ENCODE data around the gene LSAMP. TPM values are rescaled to one million over a fixed set of nuclear protein-coding genes. Genes with fewer than 3 reads are reported as not detected.

LSAMP gene
- polyA plus RNA-seq, 2 of the 4 experiments (the other 2 are of a cell fraction) = 0.12 to 0.53 TPM

GRCh38 chr3:115961380-115961779, 483.9 kb downstream of the LSAMP start:
- no peaks in the 10 kb centered on the region for H3K4me1 ChIP-seq
- H3K4me3 ChIP-seq = no peak overlapping the region
- WGBS (ENCODE audit: missing lambda C conversion rate) = 30% methylated on average over 4 of the region's 4 CpGs
- TF ChIP-seq CHD4 (IDR thresholded peaks at IDR 0.05; ENCODE audit: borderline replicate concordance) = no peak
- no peak for TF ChIP-seq REST (IDR thresholded peaks at IDR 0.05)
- TF ChIP-seq TFCP2L1 (CRISPR knock-in tag; IDR thresholded peaks at IDR 0.05) = no peak
- TF ChIP-seq HES2 (IDR thresholded peaks at IDR 0.05) = no peak
- TF ChIP-seq BHLHE40 (IDR thresholded peaks at IDR 0.05; ENCODE audit: low read depth, low read length) = no peak
- TF ChIP-seq PHF8 (IDR thresholded peaks at IDR 0.05; ENCODE audit: borderline replicate concordance, low read depth) = no peak
- TF ChIP-seq RNF2 (IDR thresholded peaks at IDR 0.05; ENCODE audit: borderline replicate concordance, low read depth) = no peak
- no peak for TF ChIP-seq ZFP36 (IDR thresholded peaks at IDR 0.05; ENCODE audit: borderline replicate concordance, partially characterized antibody)
- no peak overlapping the region for H3K4me2 ChIP-seq
- no peaks in the 10 kb centered on the region for H3K9me3 ChIP-seq
- ATAC-seq (no peak), DNase-seq (ENCODE audit: low read depth in 1 of 2, low spot score in 1 of 2) (no peak), FAIRE-seq (no peak)
- CTCF ChIA-PET = interaction anchor here (1.3 kb wide), 1 partner anchor 8 kb away, joined by 3 read pairs; no protein-coding TSS in a partner anchor
- POLR2A ChIA-PET = no interaction called here
- no peak overlapping the region for H3K27ac ChIP-seq

DNA sequence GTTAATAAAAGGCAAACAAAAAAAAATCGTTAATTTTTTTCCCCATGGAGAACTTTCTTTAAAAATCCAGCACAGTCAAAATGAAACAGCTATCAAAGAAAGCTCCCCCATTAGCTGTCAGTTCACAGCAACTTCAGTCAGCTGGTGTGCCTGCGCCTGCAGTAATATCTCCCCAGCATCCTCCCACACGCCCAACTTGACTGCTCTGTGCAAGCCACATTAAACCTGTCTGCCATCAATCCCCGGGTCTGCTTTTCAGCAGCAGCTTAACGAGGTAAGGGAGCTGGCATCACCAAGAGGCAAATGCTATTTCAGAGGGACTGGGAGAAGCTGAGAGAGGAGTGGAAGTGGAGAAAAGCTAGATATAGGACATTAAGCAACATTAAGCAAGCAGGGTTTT, 484.5 kb downstream of the LSAMP start:
- FAIRE-seq = no peak
- POLR2A ChIA-PET = no interaction called here

More for the DNA sequence above, 484.5 kb downstream of the LSAMP start:
- TF ChIP-seq HOXB13 (CRISPR knock-in tag; IDR thresholded peaks at IDR 0.05; ENCODE audit: low read depth) = no peak
- TF ChIP-seq CTCF (IDR thresholded peaks at IDR 0.05) = no peak
- TF ChIP-seq, protein P1, sequence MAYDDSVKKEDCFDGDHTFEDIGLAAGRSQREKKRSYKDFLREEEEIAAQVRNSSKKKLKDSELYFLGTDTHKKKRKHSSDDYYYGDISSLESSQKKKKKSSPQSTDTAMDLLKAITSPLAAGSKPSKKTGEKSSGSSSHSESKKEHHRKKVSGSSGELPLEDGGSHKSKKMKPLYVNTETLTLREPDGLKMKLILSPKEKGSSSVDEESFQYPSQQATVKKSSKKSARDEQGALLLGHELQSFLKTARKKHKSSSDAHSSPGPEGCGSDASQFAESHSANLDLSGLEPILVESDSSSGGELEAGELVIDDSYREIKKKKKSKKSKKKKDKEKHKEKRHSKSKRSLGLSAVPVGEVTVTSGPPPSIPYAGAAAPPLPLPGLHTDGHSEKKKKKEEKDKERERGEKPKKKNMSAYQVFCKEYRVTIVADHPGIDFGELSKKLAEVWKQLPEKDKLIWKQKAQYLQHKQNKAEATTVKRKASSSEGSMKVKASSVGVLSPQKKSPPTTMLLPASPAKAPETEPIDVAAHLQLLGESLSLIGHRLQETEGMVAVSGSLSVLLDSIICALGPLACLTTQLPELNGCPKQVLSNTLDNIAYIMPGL (CRISPR knock-in tag; IDR thresholded peaks at IDR 0.05; ENCODE audit: borderline replicate concordance) = no peak
- ATAC-seq (no peak), DNase-seq (ENCODE audit: low read depth in 1 of 2, low spot score in 1 of 2) (no peak)
- H3K4me1 ChIP-seq = no peaks in the 10 kb centered on the region
- WGBS (ENCODE audit: missing lambda C conversion rate) = 24% methylated on average over 5 of the region's 5 CpGs
- no peak overlapping the region for H3K4me2 ChIP-seq
- no peak overlapping the region for H3K27ac ChIP-seq
- no peaks in the 10 kb centered on the region for H3K9me3 ChIP-seq
- CTCF ChIA-PET = no interaction called here
- no peak overlapping the region for H3K4me3 ChIP-seq
